ENCODE measurements around the gene NFKB1.

DNA sequence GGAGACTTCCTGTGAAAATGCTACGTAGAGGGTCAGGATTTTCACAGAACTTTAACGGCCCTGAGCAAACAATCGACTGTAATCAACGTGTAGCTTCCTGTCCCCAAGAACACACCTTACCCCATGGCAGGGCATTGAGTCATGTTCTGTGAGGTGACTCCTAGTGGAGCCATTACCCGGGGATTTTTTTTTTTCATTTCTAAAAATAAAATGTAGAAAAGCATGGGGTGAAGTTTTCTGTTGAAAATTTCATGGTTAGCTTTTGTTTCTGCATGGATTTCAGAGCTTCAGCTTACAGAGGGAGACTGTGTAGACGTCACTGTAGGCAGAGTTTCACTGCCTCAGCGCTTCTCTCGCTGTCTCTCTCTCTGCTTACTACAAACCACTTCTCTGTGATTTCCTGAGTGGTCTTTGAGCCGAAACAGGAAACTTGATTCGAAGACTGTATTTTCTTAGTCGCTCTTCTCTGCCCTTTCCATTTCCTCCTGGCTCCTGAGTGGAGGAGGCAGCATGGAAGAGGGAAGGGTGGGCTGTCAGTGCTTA is 111.7 kb downstream of the NFKB1 start:
- TF ChIP-seq, protein P1, sequence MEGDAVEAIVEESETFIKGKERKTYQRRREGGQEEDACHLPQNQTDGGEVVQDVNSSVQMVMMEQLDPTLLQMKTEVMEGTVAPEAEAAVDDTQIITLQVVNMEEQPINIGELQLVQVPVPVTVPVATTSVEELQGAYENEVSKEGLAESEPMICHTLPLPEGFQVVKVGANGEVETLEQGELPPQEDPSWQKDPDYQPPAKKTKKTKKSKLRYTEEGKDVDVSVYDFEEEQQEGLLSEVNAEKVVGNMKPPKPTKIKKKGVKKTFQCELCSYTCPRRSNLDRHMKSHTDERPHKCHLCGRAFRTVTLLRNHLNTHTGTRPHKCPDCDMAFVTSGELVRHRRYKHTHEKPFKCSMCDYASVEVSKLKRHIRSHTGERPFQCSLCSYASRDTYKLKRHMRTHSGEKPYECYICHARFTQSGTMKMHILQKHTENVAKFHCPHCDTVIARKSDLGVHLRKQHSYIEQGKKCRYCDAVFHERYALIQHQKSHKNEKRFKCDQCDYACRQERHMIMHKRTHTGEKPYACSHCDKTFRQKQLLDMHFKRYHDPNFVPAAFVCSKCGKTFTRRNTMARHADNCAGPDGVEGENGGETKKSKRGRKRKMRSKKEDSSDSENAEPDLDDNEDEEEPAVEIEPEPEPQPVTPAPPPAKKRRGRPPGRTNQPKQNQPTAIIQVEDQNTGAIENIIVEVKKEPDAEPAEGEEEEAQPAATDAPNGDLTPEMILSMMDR (IDR thresholded peaks at IDR 0.05), result no peak
- no peak for TF ChIP-seq POLR2AphosphoS5 (IDR thresholded peaks at IDR 0.05)
